GM19328 (cell line): ENCODE results near the gene SCARF2.
"Not testable (repeated sequence)": the region's sequence is repeated elsewhere in the genome, so short reads cannot be mapped to it uniquely, and the experiment has no call there.

Source experiments
- ATAC-seq: cut with Tn5 transposase; IDR thresholded peaks from one replicate; pipeline ENCODE4 v1.9.1; 2021; ENCODE audit warnings: mild to moderate bottlenecking, moderate library complexity; ENCODE audit not compliant: unreplicated experiment

Gene SCARF2

DNA sequence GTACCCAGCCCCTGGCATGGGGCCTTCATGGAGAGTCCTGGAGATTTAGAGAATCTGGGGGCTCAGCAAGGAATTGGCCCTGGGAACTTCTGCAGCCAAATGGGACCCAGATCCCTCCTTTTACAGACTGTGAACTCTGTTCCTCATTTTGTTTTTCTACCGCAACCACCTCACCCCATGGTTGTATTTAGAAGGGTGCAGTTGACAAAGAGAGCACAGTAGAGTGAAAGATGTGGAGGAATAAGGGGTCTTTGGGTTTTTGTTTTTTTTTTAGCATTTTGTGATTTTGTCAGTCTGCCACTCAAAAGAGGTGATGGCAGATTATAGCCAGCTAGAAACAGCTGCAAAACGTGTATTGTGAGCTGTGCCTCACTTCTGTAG lies 41.7 kb downstream of the SCARF2 start:
- no peak for ATAC-seq

DNA sequence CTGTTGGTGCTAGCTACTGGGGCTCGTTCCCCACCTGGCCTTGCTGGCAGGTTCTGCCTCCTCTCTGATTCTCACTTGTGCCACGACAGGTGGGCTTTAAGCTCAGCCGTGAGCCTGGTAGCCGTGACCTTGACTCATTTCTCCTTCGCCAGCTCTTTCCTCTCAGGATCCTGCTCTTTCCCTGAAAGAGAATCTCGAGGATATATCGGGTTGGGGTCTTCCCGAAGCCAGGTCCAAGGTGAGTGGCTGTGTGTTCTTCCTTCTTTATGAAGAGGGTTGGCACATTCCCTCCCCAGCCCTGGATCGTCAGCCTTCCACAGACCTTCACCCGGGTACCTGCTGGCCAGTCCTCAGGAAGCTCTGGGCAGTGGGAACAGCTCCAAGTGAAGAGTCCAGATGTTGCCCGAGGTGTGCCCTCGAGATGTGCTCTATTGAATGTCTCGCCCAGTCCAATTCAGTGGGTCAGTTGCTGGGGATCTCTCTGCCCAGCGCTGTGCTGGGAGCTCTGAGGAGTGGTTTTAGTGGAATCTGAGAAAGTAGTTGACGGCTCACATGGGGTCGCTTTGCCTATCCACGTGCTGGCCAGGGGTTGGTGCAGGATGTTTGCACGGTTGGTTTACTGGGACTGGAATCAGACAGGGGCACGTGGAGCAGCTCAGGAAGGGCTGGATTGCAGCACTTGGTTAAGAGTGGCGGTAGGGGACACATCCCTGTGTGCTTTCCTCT lies 42.3 kb downstream of the SCARF2 start:
- ATAC-seq = no peak

DNA sequence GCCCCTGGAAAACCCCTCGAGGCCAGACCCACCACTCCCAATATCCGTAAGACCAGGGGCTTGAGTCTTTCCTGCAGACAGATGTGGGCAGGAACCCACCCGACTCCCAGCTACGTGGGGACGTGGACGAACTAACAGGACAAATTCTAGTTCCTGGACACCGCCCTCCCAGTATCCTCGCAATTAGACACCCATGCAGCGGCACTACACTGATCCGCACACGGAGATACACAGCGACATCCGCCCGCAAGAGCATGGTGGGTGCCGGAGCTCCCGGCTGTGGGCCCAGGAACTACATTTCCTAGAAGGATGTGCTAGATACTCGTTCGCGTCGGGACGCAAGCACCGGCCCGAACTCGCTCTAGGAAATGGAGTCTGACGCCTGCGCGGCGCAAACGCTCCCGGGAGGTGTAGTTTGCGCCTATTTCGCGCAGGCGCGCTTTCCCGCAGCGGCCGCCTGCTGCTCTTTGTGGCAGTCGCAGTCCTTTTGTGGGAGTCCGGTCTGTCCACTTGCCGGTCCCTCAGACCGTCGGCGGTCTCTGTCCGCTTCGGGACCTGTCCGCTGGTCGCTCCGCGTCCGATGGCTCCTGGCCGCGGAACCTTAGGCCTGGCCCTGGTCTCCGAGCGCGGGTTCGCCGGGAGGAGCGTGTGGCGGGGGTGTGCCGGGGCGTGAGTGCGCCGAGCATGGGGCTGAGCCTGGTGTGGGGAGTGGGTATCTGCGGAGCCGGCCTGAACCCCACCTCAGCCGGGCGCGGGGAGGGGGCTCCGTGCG lies 43.7 kb downstream of the SCARF2 start, which contains the start of gene ZNF74:
Gene ZNF74, plus strand, starts transcription at position 447 of the 772 bp plus-strand sequence. CDS start 478 bp downstream, outside the sequence.
- ATAC-seq = peak; percentile 65

DNA sequence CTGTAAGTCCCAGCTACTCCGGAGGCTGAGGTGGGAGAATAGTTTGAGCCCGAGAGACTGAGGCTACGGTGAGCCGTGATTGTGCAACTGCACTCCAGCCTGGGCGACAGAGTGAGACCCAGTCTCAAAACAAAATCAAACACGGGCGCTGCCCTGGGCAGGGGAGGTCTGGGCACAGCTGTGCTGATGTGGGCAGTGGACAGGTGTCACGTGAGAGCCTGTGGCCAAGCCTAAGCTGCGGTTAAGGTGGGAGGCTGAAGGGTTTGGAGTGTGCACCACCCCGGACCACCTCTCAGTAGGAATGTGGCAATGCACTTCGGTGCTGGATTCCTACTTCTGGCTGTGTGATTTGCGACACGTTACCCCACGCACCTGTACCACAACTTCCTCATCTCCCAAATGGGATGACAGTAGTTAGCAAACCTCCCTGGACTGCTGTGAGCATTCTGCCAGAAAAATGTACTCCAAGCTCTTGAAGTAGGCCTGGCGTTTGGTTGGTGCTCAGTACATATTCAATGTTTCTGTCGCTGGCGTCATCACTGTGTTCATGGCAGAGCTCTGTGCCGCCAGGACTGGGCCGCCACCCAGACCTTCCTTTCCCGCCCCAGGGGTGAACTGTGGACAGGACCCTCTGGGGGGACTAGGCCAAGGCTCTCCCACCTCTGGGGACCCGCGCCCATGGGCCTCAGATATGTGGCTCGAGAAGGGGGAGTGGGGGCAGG lies 44.5 kb downstream of the SCARF2 start:
- no peak for ATAC-seq

DNA sequence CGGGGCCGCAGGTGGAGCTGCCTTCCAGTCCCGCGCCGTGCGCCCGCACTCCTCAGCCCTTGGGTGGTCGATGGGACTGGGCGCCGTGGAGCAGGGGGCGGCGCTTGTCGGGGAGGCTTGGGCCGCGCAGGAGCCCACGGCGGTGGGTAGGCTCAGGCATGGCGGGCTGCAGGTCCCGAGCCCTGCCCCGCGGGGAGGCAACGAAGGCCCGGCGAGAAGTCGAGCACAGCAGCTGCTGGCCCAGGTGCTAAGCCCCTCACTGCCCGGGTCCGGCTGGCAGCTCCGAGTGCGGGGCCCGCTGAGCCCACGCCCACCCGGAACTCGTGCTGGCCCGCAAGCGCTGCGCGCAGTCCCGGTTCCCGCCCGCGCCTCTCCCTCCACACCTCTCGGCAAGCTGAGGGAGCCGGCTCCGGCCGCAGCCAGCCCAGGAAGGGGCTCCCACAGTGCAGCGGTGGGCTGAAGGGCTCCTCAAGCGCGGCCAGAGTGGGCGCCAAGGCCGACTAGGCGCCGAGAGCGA lies 45.2 kb downstream of the SCARF2 start:
- not testable (repeated sequence) for ATAC-seq

DNA sequence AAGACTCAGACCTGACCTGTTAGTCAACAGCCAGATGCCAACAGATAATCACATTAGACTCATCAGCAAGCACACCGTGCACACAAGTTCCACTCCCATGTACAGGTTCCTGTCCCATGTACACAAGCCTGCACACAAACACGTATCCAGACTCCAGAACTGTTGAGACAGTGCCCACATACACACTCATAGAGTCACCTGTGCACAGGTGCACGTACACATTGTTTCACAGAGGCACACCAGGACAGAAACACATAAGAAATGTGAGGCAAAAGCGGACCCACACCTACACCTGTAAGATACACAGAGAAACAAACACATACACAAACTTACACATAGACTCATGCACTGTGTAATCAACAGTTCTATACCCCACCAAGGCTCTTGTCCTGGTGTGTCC lies 46.4 kb downstream of the SCARF2 start:
- ATAC-seq = no peak

DNA sequence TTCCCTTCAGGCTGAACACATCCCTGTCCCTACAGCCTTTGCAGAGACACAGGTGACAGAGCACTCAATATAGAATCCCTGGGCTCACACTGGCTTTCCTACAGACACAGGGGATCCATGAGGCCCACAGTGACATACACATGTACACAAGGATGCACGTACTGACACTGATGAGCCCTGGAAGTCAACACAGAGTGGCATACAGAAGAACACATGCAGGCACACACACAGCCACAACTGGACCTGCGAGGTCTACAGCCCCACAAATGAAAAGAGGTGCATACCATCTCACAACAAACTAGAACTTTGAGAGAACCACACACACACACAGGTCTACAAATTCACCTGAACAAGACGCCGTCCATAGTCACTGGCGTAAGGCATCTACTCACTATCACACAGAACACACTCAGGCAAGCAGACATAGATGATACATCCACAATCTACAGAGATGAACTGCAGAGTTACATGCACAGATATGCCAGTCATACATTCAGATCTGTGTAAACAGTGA lies 47.2 kb downstream of the SCARF2 start:
- ATAC-seq = no peak

DNA sequence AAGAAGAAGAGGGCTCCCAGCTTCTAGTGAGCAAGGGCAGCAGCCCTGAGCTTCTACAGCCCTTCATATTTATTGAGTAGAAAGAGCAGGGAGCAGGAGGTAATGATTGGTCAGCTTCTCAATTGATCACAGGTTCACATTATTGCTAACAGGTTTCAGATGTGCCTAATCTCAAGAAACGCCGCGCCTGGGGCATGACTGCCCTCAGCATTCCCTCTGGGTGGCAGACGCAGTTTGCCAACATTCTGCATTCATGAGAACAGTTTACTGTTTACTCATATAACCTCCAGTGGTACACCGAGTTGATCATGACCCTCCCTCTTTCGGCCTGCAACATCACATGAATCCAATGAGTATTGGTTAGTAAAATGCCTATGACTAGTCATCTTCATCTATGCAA lies 48.3 kb downstream of the SCARF2 start:
- no peak for ATAC-seq

DNA sequence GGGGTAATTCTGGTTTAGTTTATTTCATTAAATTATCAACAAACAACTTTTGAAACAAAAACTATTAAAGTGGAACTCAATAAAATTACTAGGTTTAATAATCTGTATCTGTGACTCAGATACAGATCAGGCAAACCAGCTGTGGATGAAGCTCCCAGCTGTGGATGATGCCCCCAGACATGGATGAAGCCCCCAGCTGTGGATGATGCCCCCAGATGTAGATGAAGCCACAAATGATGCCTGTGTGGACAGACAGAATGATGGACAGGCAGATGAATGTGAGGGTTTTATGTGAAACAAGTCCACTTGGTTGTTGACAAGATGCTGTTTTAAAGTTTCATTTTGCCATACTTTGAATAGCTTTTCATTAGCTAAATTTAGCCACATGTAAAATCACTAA lies 49.4 kb downstream of the SCARF2 start:
- no peak for ATAC-seq

DNA sequence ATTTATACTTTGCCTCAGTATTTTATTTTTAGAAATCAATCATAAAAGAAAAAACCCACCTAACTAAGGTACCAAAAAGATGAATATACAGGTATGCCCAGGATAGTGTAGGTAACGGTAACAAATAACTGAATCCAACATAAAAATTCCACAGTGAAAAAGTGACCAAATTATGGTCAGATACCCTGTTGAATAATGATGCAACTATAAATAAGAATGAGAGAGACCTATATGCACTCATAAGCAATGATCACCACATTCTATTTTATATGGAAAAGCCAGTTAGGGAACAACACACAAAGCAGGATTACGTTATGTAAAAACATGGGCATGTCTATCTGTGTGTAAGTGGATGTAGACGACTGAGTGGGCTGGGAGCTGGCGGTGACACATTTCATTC lies 50.7 kb downstream of the SCARF2 start:
- ATAC-seq = no peak

DNA sequence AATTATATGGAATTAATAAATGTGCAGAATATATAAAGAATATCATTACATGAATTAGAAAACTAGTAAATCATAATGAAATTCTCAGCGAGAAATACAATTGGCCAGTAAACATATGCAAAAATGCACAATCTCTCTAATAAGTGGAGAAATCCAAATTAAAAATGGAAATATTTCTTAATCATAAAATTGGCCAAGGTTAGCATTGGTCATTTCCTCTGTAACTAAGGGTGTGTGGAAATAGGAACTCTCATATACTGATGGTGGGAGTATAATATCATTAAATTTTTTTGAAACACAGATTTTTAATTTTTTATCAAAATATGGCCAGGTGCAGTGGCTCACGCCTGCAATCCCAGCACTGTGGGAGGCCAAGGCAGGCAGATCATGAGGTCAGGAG lies 51.3 kb downstream of the SCARF2 start:
- ATAC-seq = no peak

DNA sequence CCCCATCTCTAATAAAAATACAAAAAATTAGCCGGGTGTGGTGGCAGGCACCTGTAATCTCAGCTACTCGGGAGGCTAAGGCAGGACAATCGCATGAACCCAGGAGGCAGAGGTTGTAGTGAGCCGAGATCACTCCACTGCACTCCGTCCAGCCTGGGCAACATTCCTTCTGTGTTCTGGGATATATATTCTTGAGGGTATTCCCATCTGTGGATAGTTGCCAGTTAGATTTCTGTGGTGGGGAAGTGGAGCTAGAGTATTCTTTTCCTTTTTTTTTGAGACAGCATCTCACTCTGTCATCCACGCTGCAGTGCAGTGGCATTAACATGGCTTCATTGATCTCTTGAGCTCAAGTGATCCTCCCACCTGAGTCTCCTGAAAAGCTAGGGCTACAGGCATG lies 52.8 kb downstream of the SCARF2 start:
- no peak for ATAC-seq

DNA sequence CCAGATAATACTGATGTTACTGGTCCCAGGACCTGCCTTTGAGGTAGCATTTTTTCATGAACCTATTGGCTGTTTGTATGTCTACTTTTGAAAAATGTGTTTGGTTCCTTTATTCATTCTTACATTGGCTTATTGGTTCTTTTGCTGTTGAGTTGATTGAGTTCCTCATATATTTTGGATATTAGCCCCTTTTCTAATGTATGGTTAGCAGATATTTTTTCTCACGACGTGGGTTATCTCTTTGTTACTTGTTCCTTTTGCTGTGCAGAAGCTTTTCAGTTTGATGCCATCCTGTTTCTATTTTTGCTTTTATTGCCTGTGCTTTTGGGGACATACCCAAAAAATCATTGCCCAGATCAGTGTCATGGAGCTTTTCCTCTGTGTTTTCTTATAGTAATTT lies 53.5 kb downstream of the SCARF2 start:
- ATAC-seq = no peak

DNA sequence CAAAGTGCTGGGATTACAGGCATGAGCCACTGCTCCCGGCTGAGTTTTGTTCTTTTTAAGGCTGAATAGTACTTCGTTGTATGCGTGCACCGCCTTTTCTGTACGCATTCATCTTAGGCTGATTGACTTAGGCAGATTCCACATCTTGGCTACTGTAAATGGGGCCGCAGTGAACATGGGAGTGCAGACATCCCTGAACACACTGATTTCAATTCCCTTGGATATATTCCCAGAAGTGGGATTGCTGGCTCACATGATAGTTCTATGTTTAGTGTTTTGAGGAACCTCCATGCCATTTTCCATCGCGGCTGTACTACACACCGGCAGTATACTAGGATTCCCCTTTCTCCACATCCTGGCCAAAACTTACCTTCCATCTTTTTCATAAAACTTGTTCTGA lies 54.1 kb downstream of the SCARF2 start:
- ATAC-seq = no peak

DNA sequence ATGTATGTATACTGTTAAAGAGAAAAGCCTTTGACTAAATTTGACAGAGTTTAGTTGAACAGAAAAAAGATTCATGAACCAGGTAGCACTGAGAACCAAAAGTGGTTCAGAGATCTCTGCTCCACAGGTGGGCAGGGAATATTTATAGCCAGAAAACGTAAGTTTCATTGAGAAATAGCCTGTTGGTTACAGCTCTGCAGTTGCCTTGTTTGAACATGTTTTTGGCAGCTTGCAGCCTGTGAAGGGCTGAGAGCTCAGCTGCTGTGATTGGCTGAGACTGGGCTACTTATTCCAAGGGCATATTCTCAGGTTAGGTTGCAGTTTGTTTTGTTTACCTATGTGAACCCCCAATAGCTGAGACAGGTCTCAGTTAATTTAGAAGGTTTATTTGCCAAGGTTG lies 57.1 kb downstream of the SCARF2 start:
- no peak for ATAC-seq

DNA sequence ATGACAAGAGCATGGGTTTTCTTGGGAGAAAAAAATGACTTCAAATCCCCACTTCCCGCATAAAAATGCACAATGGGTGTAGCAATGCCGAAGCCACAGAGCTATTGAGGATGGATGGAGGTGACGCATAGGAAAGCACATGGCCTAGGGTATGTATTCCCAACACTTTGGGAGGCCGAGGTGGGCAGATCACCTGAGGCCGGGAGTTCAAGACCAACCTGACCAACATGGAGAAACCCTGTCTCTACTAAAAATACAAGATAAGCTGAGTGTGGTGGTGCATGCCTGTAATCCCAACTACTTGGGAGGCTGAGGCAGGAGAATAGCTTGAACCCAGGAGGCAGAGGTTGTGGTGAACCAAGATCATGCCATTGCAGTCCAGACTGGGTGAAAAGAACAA lies 58.9 kb downstream of the SCARF2 start:
- ATAC-seq = not testable (repeated sequence)

DNA sequence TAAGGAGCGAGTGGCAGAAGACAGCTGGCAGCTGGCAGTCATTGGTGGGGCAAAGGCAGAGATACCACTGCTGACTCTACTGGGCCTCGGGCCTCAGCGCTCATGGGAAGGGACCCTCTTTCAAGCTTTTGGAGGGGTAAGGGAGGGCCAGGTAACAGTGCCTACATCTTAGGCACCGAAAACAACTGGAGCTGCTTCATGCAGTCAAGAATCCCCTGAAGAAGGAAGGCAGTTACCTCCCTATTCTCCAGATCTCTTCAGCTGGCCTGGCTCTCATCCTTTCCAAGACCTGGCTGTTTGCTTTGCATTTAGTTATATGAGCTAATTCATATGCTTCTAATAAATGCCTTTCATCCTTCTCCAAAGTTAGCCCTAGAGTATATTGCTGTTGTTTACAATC lies 59.5 kb downstream of the SCARF2 start:
- no peak for ATAC-seq

DNA sequence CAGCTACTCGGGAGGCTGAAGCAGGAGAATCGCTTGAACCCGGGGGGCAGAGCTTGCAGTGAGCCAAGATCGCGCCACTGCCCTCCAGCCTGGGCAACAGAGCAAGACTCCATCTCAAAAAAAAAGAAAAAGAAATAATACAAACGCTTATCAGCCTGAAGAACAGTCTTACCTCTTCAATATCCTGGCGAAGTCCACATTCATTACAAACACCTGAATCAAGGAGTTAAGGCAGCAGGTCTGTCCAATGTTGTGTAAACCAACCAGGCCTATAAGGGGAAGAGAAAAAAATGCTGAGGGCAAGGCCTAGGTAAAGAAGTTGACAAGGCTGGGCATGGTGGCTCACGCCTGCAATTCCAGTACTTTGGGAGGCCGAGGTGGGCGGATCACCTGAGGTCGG lies 60.6 kb downstream of the SCARF2 start:
- ATAC-seq = not testable (repeated sequence)

DNA sequence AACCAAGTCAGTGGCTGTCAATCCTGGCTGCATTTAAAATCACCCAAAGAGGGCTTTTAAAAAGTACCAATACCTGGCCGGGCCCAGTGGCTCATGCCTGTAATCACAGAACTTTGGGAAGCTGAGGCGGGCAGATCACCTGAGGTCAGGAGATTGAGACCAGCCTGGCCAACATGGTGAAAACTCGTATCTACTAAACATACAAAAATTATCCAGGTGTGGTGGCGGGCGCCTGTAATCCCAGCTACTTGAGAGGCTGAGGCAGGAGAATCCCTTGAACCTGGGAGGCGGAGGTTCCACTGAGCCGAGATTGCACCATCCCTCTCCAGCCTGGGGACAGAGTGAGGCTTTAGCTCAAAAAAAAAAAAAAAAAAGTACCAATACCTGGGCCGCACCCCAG lies 61.3 kb downstream of the SCARF2 start:
- ATAC-seq = not testable (repeated sequence)
